HepG2 (cell line): ENCODE measurements around the gene PAIP2. TPM values are rescaled to one million over a fixed set of nuclear protein-coding genes. Genes with fewer than 3 reads are reported as not detected.

Experiments used
- ARID5B ChIP-seq: IDR thresholded peaks from 2 replicates; pipeline ENCODE4 v1.4.0; 2020; ENCODE audit warnings: mild to moderate bottlenecking, missing genetic modification reagents
- ARNTL ChIP-seq: sonication (generic); formaldehyde crosslinking; IDR thresholded peaks from 2 replicates; pipeline ENCODE4 v1.4.0; 2020; ENCODE audit warnings: mild to moderate bottlenecking, missing genetic modification reagents
- BRD4 ChIP-seq: sonication (generic); formaldehyde crosslinking; IDR thresholded peaks from 2 replicates; pipeline ENCODE4 v1.4.0; 2020; ENCODE audit warnings: missing genetic modification reagents
- FOSL2 ChIP-seq: sonication (generic); formaldehyde crosslinking; IDR thresholded peaks from 2 replicates; pipeline ENCODE4 v1.4.0; 2020; ENCODE audit warnings: missing genetic modification reagents
- HES4 ChIP-seq: sonication (generic); formaldehyde crosslinking; IDR thresholded peaks from 2 replicates; pipeline ENCODE4 v1.9.0; 2021; ENCODE audit warnings: mild to moderate bottlenecking, missing genetic modification reagents, borderline replicate concordance
- HOXA3 ChIP-seq: sonication (generic); formaldehyde crosslinking; IDR thresholded peaks from 2 replicates; pipeline ENCODE4 v1.5.0; 2020; ENCODE audit warnings: missing genetic modification reagents
- KLF15 ChIP-seq: sonication (generic); formaldehyde crosslinking; IDR thresholded peaks from 2 replicates; pipeline ENCODE4 v1.8.1; 2023; ENCODE audit warnings: borderline replicate concordance, mild to moderate bottlenecking, inconsistent platforms, missing genetic modification reagents, mixed read lengths
- LRRFIP1 ChIP-seq: sonication (generic); formaldehyde crosslinking; conservative IDR thresholded peaks from 2 replicates; pipeline ENCODE4 v1.4.0; 2020; ENCODE audit warnings: missing genetic modification reagents
- MTA3 ChIP-seq: sonication (generic); formaldehyde crosslinking; IDR thresholded peaks from 2 replicates; pipeline ENCODE4 v1.4.0; 2020; ENCODE audit warnings: missing genetic modification reagents
- NFIC ChIP-seq: IDR thresholded peaks from 2 replicates; pipeline ENCODE4 v1.6.1; 2012; ENCODE audit warnings: mild to moderate bottlenecking, low read length, inconsistent platforms
- RAD21 ChIP-seq: fragments of 450-650 bp; formaldehyde crosslinking; IDR thresholded peaks from 2 replicates; pipeline ENCODE4 v1.5.0; 2020; ENCODE audit warnings: mild to moderate bottlenecking
- SOX5 ChIP-seq: IDR thresholded peaks from 2 replicates; pipeline ENCODE4 v1.6.1; 2016; ENCODE audit warnings: borderline replicate concordance
- ZBTB3 ChIP-seq: sonication (generic); formaldehyde crosslinking; IDR thresholded peaks from 2 replicates; pipeline ENCODE4 v1.4.0; 2020; ENCODE audit warnings: low read depth, mild to moderate bottlenecking, moderate library complexity, missing genetic modification reagents, borderline replicate concordance
- ZNF3 ChIP-seq: IDR thresholded peaks from 2 replicates; pipeline ENCODE4 v1.7.0; 2017; ENCODE audit warnings: inconsistent platforms
- ZNF546 ChIP-seq: sonication (generic); formaldehyde crosslinking; conservative IDR thresholded peaks from 2 replicates; pipeline ENCODE4 v1.8.1; 2023; ENCODE audit warnings: mild to moderate bottlenecking, missing genetic modification reagents
- ZNF772 ChIP-seq: sonication (generic); formaldehyde crosslinking; IDR thresholded peaks from 2 replicates; pipeline ENCODE4 v1.5.0; 2020; ENCODE audit warnings: mild to moderate bottlenecking, missing genetic modification reagents
- polyA plus RNA-seq, 8 experiments: library from polyadenylated mRNA; depleted of rRNA in 3 of 8; stranded (reverse) in 7 of 8; unstranded in 1 of 8; fragments of >200 nt; fragmentation: Illumina TruSeq in 4 of 8; extraction: Trizol in 4 of 8; gene quantifications; 2 replicates each; pipeline versions ENCODE4 v1.2.1 to v1.2.3, GENCODE V29; 2011 to 2016; ENCODE audit warnings: low read depth in 4 of 8, missing spikeins in 1 of 8, mixed read lengths in 1 of 8; ENCODE audit not compliant: insufficient read depth in 1 of 8
- total RNA-seq, 5 experiments: library from RNA; depleted of rRNA; stranded (reverse); fragments of >200 nt; fragmentation: Illumina TruSeq; extraction: Trizol; gene quantifications; 2 replicates each; pipeline ENCODE4 v1.2.3, GENCODE V29; 2016; ENCODE audit warnings: low read depth in 1 of 5
- TF ChIP-seq, protein P1 (sequence below): sonication (generic); formaldehyde crosslinking; IDR thresholded peaks from 2 replicates; pipeline ENCODE4 v1.4.0; 2020; ENCODE audit warnings: missing genetic modification reagents
- TF ChIP-seq, protein P2 (sequence below): sonication (generic); formaldehyde crosslinking; IDR thresholded peaks from 2 replicates; pipeline ENCODE4 v1.4.0; 2020; ENCODE audit warnings: missing genetic modification reagents

Gene PAIP2
- total and polyA plus RNA-seq, 2 of the 13 experiments (the other 11 are each of a cell fraction or from before 2014, with no cell fraction given): 61.5 to 76.3 TPM

GRCh38 chr5:139341689-139342422 is at the start of gene PAIP2 (continued):
- TF ChIP-seq, protein P1, sequence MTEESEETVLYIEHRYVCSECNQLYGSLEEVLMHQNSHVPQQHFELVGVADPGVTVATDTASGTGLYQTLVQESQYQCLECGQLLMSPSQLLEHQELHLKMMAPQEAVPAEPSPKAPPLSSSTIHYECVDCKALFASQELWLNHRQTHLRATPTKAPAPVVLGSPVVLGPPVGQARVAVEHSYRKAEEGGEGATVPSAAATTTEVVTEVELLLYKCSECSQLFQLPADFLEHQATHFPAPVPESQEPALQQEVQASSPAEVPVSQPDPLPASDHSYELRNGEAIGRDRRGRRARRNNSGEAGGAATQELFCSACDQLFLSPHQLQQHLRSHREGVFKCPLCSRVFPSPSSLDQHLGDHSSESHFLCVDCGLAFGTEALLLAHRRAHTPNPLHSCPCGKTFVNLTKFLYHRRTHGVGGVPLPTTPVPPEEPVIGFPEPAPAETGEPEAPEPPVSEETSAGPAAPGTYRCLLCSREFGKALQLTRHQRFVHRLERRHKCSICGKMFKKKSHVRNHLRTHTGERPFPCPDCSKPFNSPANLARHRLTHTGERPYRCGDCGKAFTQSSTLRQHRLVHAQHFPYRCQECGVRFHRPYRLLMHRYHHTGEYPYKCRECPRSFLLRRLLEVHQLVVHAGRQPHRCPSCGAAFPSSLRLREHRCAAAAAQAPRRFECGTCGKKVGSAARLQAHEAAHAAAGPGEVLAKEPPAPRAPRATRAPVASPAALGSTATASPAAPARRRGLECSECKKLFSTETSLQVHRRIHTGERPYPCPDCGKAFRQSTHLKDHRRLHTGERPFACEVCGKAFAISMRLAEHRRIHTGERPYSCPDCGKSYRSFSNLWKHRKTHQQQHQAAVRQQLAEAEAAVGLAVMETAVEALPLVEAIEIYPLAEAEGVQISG (CRISPR knock-in tag): peak; percentile 77
- TF ChIP-seq ZNF546 (CRISPR knock-in tag) (peak; percentile 63; the same call in 1 of the 2 replicates), NFIC (no peak), ARID5B (CRISPR knock-in tag) (peak; percentile 60), MTA3 (no peak), LRRFIP1 (CRISPR knock-in tag) (no peak), SOX5 (CRISPR knock-in tag) (peak; percentile 92), ZBTB3 (CRISPR knock-in tag) (peak; percentile 75; the same call in 1 of the 2 replicates), HES4 (CRISPR knock-in tag) (peak; percentile 42; the same call in 1 of the 2 replicates), ZNF772 (CRISPR knock-in tag) (peak; percentile 84), KLF15 (CRISPR knock-in tag) (peak; percentile 67; the same call in 1 of the 2 replicates), ZNF3 (CRISPR knock-in tag) (no peak), BRD4 (CRISPR knock-in tag) (peak; percentile 53; the same call in 1 of the 2 replicates), FOSL2 (CRISPR knock-in tag) (no peak; the same call in 1 of the 2 replicates), ARNTL (CRISPR knock-in tag) (peak; percentile 87), HOXA3 (CRISPR knock-in tag) (peak; percentile 86; the same call in 1 of the 2 replicates), RAD21 (CRISPR knock-in tag) (peak; percentile 65)
- TF ChIP-seq, protein P2, sequence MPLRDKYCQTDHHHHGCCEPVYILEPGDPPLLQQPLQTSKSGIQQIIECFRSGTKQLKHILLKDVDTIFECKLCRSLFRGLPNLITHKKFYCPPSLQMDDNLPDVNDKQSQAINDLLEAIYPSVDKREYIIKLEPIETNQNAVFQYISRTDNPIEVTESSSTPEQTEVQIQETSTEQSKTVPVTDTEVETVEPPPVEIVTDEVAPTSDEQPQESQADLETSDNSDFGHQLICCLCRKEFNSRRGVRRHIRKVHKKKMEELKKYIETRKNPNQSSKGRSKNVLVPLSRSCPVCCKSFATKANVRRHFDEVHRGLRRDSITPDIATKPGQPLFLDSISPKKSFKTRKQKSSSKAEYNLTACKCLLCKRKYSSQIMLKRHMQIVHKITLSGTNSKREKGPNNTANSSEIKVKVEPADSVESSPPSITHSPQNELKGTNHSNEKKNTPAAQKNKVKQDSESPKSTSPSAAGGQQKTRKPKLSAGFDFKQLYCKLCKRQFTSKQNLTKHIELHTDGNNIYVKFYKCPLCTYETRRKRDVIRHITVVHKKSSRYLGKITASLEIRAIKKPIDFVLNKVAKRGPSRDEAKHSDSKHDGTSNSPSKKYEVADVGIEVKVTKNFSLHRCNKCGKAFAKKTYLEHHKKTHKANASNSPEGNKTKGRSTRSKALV (CRISPR knock-in tag): peak; percentile 28; the same call in 1 of the 2 replicates
